PFSK-1 (cell line): ENCODE results near the gene IL10RB.

Experiments
- FOXP2 ChIP-seq: optimal IDR thresholded peaks from 2 replicates; pipeline ENCODE3; 2011; ENCODE audit warnings: borderline replicate concordance, control low read depth, inconsistent platforms; ENCODE audit not compliant: insufficient read depth; ENCODE audit errors: extremely low read length, extremely low read depth
- POLR2AphosphoS5 ChIP-seq: IDR thresholded peaks from 2 replicates; pipeline ENCODE4 v1.6.1; 2012; ENCODE audit warnings: low read depth, mild to moderate bottlenecking, control low read depth, low read length, moderate library complexity
- SIN3A ChIP-seq: IDR thresholded peaks from 2 replicates; pipeline ENCODE4 v1.6.1; 2012; ENCODE audit warnings: mild to moderate bottlenecking, low read length, moderate library complexity, borderline replicate concordance; ENCODE audit not compliant: insufficient read depth
- TAF1 ChIP-seq: IDR thresholded peaks from 2 replicates; pipeline ENCODE4 v1.6.1; 2012; ENCODE audit warnings: low read length, control low read depth, borderline replicate concordance; ENCODE audit not compliant: insufficient read depth
- TF ChIP-seq, protein P1 (sequence below), 2 experiments: IDR thresholded peaks; 2 replicates each; pipeline versions ENCODE4 v1.6.1 to v1.8.0; 2011 to 2012; ENCODE audit warnings: low read depth in 2 of 2, low read length in 2 of 2, control low read depth in 1 of 2, inconsistent platforms in 1 of 2, mild to moderate bottlenecking in 1 of 2, moderate library complexity in 1 of 2; ENCODE audit not compliant: insufficient read depth in 1 of 2

The IL10RB gene

DNA sequence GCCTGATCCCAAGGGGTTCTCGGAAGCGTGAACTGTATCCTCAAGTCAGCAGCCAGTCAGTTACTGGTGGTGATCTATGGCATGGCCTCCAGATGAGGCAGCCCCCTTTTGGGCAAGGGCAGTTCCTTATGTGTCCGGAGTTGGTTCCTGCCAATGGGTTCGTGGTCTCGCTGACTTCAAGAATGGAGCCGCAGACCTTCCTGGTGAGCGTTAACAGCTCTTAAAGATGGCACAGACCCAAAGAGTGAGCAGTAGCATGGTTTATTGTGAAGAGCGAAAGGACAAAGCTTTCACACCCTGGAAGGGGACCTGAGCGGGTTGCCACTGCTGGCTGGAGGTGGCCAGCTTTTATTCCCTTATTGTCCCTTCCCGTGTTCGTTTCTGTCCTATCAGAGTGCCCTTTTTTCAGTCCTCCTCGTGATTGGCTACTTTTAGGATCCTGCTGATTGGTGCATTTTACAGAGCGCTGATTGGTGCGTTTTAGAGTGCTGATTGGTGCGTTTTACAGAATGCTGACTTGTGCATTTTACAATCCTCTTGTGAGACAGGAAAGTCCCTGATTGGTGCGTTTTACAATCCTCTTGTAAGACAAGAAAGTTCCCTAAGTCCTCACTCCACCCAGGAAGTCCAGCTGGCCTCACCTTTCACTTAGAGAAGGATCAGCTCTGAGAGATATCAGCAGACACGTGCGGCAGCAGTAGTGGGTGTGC, 8.9 kb upstream of the IL10RB start:
- TF ChIP-seq SIN3A (no peak), POLR2AphosphoS5 (no peak), TAF1 (no peak), FOXP2 (no peak)
- TF ChIP-seq, protein P1, sequence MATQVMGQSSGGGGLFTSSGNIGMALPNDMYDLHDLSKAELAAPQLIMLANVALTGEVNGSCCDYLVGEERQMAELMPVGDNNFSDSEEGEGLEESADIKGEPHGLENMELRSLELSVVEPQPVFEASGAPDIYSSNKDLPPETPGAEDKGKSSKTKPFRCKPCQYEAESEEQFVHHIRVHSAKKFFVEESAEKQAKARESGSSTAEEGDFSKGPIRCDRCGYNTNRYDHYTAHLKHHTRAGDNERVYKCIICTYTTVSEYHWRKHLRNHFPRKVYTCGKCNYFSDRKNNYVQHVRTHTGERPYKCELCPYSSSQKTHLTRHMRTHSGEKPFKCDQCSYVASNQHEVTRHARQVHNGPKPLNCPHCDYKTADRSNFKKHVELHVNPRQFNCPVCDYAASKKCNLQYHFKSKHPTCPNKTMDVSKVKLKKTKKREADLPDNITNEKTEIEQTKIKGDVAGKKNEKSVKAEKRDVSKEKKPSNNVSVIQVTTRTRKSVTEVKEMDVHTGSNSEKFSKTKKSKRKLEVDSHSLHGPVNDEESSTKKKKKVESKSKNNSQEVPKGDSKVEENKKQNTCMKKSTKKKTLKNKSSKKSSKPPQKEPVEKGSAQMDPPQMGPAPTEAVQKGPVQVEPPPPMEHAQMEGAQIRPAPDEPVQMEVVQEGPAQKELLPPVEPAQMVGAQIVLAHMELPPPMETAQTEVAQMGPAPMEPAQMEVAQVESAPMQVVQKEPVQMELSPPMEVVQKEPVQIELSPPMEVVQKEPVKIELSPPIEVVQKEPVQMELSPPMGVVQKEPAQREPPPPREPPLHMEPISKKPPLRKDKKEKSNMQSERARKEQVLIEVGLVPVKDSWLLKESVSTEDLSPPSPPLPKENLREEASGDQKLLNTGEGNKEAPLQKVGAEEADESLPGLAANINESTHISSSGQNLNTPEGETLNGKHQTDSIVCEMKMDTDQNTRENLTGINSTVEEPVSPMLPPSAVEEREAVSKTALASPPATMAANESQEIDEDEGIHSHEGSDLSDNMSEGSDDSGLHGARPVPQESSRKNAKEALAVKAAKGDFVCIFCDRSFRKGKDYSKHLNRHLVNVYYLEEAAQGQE (IDR thresholded peaks at IDR 0.05; ENCODE audit: insufficient read depth in 1 of 2, low read depth in 2 of 2, low read length in 2 of 2): no peak

DNA sequence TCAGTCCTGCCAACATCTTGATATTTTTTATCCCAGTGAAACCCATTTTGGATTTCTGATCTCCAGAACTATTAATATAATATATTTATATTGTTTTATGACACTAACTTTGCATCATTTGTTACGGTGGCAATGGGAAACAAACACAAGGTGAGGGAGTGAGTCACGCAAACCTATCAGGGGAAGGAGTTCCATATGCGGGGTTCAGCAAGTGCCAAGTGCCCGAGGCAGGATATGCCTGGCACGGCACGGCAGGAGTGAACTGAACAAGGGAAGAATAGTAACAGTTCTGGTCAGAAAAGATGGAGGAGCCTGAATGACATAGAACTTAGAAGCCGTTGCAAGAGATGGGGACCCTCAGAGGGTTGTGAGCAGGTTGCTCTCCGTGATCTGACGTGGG, 7.7 kb upstream of the IL10RB start:
- no peak for TF ChIP-seq SIN3A
- TF ChIP-seq FOXP2: no peak
- TF ChIP-seq, protein P1 (IDR thresholded peaks at IDR 0.05; ENCODE audit: insufficient read depth in 1 of 2, low read depth in 2 of 2, low read length in 2 of 2): no peak
- no peak for TF ChIP-seq POLR2AphosphoS5
- no peak for TF ChIP-seq TAF1

DNA sequence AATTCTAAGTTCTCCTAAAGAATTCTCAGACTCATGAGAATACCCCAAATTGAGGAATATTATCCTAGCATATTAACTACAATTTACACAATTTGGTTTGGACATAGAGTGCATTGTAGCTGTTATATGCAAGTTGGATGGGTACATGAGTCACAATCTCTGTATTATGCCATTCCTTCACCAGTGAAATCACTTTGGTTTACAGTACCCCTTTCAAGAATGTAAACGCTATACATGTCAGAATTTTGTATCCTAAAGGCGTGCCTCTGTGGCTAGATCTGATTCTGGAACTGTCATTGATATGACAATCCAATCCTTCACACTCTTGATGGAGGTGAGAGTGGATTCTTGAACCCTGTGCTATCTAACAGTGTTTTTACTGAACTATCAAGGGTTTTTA, 6.7 kb upstream of the IL10RB start:
- TF ChIP-seq FOXP2 (no peak), SIN3A (no peak), TAF1 (no peak), POLR2AphosphoS5 (no peak)
- TF ChIP-seq, protein P1 (IDR thresholded peaks at IDR 0.05; ENCODE audit: insufficient read depth in 1 of 2, low read depth in 2 of 2, low read length in 2 of 2): no peak

DNA sequence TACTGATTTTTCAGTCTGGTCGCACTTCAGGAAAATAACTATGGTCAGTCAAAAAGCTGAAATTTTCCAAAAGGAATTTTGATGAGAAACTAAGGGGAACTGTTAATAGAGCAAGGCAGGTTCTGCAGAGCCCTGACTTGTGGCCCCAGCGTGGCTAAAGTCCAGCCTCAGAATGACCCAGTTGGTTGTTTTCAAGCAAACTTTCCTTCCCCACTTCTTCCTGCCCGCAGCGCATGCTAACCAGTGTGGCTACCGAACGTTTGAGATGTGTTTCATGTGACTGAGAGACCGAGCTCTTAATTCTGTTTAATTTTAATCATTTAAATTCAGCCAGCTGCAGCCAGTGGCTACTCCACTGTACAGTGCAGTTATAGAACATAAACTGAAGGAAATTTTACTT, 6.2 kb upstream of the IL10RB start:
- no peak for TF ChIP-seq POLR2AphosphoS5
- TF ChIP-seq SIN3A: no peak
- no peak for TF ChIP-seq FOXP2
- TF ChIP-seq TAF1: no peak
- TF ChIP-seq, protein P1 (IDR thresholded peaks at IDR 0.05; ENCODE audit: insufficient read depth in 1 of 2, low read depth in 2 of 2, low read length in 2 of 2): no peak
